PFSK-1 (cell line): ENCODE results near the gene GSTO1.

Experiments used
- REST ChIP-seq, 2 experiments: IDR thresholded peaks; 2 replicates each; pipeline versions ENCODE4 v1.6.1 to v1.8.0; 2011 to 2012; ENCODE audit warnings: low read depth in 2 of 2, low read length in 2 of 2, control low read depth in 1 of 2, inconsistent platforms in 1 of 2, mild to moderate bottlenecking in 1 of 2, moderate library complexity in 1 of 2; ENCODE audit not compliant: insufficient read depth in 1 of 2
- SIN3A ChIP-seq: IDR thresholded peaks from 2 replicates; pipeline ENCODE4 v1.6.1; 2012; ENCODE audit warnings: mild to moderate bottlenecking, low read length, moderate library complexity, borderline replicate concordance; ENCODE audit not compliant: insufficient read depth
- TAF1 ChIP-seq: IDR thresholded peaks from 2 replicates; pipeline ENCODE4 v1.6.1; 2012; ENCODE audit warnings: low read length, control low read depth, borderline replicate concordance; ENCODE audit not compliant: insufficient read depth

GRCh38 chr10:104307576-104308438 is 53.1 kb downstream of the GSTO1 start:
- no peak for TF ChIP-seq REST (IDR thresholded peaks at IDR 0.05; ENCODE audit: insufficient read depth in 1 of 2, low read depth in 2 of 2, low read length in 2 of 2)
- no peak for TF ChIP-seq SIN3A
- TF ChIP-seq TAF1, result no peak
